ENCODE data around the gene CTNNA1. TPM values are rescaled to one million over a fixed set of nuclear protein-coding genes. Genes with fewer than 3 reads are reported as not detected.

CTNNA1 gene
- total RNA-seq, 1 donor from 2014 or later: 371 TPM

DNA sequence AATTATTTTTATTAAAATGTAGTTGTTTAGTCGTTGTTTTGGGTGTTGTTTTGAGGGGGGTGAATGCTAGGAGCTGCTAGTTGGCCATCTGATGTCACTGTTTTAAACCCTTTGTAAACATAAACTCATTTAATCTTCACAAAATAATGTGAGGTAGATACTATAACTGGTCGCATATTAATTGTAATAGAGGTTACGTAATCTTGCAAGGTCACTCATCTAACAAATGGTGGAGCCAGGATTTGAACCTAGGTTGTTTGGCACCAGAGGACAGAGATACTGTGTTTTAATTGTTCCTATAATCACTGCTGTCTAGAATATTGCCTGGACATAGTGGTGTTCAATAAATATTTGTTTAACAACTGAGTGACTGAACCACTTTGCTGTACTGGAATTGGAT, 67.5 kb downstream of the CTNNA1 start:
- Mint-ChIP-seq H3K36me3 (peaks cover 58% of the 10 kb centered on the region), H3K9me3 (peaks cover 4% of the 10 kb centered on the region), H3K27ac (no peak overlapping the region), H3K4me1 (ENCODE audit: unreplicated experiment) (peaks cover 25% of the 10 kb centered on the region), H3K4me3 (no peak overlapping the region), H3K27me3 (no peaks in the 10 kb centered on the region)
- TF ChIP-seq, protein P1, sequence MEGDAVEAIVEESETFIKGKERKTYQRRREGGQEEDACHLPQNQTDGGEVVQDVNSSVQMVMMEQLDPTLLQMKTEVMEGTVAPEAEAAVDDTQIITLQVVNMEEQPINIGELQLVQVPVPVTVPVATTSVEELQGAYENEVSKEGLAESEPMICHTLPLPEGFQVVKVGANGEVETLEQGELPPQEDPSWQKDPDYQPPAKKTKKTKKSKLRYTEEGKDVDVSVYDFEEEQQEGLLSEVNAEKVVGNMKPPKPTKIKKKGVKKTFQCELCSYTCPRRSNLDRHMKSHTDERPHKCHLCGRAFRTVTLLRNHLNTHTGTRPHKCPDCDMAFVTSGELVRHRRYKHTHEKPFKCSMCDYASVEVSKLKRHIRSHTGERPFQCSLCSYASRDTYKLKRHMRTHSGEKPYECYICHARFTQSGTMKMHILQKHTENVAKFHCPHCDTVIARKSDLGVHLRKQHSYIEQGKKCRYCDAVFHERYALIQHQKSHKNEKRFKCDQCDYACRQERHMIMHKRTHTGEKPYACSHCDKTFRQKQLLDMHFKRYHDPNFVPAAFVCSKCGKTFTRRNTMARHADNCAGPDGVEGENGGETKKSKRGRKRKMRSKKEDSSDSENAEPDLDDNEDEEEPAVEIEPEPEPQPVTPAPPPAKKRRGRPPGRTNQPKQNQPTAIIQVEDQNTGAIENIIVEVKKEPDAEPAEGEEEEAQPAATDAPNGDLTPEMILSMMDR (conservative IDR thresholded peaks at IDR 0.05): no peak
- DNase-seq (ENCODE audit: extremely low spot score, unreplicated experiment): no peak

DNA sequence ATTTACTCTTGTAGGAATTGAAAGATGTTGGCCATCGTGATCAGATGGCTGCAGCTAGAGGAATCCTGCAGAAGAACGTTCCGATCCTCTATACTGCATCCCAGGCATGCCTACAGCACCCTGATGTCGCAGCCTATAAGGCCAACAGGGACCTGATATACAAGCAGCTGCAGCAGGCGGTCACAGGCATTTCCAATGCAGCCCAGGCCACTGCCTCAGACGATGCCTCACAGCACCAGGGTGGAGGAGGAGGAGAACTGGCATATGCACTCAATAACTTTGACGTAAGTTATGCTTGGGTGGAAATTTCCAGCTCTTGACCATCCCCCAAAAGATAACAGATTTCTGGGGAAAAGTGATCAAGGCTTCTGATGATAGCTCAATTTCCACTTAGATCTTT, 71.3 kb downstream of the CTNNA1 start:
- no peak overlapping the region for H3K4me3 Mint-ChIP-seq
- H3K36me3 Mint-ChIP-seq: peaks cover 53% of the 10 kb centered on the region
- H3K4me1 Mint-ChIP-seq (ENCODE audit: unreplicated experiment): peaks cover 20% of the 10 kb centered on the region
- TF ChIP-seq, protein P1 (conservative IDR thresholded peaks at IDR 0.05): no peak
- H3K9me3 Mint-ChIP-seq: no peaks in the 10 kb centered on the region
- no peak overlapping the region for H3K27ac Mint-ChIP-seq
- no peak for DNase-seq (ENCODE audit: extremely low spot score, unreplicated experiment)
- no peaks in the 10 kb centered on the region for H3K27me3 Mint-ChIP-seq

DNA sequence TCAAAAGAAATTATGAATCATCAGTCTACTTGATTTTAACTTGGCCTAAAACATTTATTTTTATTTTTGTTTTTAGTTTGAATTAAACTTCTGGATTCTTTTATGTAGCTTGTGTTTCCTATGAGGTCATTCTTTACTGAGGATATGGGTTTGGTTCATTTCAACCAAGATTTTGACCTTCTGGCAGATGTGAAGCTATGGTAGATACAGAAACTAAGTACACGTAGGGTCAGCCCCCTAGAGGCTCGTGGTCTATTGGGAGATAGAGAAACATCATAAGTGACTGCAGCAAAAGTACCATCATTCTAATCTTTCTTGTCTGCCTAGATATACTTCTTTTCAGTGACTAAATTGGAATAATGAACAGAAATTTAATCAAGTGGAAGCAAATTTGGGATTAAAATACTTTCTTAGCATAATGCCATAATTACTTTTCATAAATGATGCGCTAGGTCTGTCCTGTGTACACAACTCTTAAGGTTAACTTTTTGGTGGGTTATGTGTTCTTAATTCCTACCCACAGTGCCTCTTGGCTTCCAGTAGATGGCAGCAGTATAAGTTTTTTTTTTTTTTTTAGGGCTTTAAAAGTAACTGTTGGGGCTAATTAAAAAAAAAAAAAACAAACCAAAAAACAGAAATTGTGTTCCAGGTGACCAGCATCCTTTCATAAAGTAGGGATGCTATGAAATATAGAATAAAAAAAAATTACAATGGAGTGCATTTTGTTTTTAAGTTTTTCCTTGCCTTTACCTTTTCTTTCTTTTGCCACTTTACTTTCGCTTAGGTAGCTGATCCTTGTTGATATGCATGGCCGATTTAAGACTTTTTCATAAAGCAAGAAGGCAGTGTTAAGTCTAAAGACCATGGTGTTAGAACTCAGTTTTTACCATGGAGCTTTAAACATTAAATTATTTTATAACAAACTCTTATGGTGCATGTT, 72.0 kb downstream of the CTNNA1 start:
- DNase-seq (ENCODE audit: extremely low spot score, unreplicated experiment): no peak
- no peaks in the 10 kb centered on the region for H3K9me3 Mint-ChIP-seq
- H3K27me3 Mint-ChIP-seq: no peaks in the 10 kb centered on the region
- no peak overlapping the region for H3K4me3 Mint-ChIP-seq
- TF ChIP-seq, protein P1 (conservative IDR thresholded peaks at IDR 0.05): peak; percentile 81
- peaks cover 20% of the 10 kb centered on the region for H3K4me1 Mint-ChIP-seq (ENCODE audit: unreplicated experiment)
- no peak overlapping the region for H3K27ac Mint-ChIP-seq
- peaks cover 52% of the 10 kb centered on the region for H3K36me3 Mint-ChIP-seq

DNA sequence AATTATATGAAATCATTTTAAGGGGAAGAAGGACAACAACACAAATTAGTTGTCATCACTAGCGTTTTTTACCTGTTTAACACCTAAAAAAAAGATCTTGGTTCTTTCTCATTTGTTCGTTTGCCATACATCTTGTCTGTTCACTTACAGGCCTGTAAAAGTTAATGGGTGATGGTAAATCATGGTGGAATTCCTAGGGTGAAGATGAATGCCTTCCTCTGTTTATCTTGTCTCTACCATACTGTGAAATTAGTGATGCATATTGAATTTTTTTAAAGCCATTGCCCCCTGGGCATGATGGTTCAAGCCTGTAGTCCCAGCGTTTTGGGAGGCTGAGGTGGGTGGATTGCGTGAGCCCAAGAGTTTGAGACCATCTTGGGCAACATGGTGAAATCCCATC, 75.3 kb downstream of the CTNNA1 start:
- TF ChIP-seq, protein P1 (conservative IDR thresholded peaks at IDR 0.05): no peak
- H3K4me3 Mint-ChIP-seq: no peak overlapping the region
- H3K36me3 Mint-ChIP-seq: peaks cover 52% of the 10 kb centered on the region

DNA sequence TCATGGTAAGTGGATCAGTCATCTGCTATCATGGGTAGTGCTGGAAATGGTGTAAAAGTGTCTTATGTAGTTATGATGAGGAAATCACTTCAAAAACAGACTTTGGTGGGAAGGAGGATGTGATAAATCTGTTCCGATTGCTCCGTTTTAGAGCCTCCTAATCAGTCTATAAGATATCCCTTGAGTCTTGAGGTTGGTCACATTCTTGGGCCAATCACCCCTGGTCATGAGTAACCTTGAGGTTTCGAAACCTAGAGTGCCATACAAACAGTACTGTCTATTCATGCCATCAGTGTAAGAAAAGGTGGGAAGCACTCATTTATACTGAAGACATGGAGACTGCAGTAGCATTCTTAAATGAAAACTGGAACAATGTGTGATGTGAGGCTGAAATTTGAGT, 76.1 kb downstream of the CTNNA1 start:
- Mint-ChIP-seq H3K27me3 (no peaks in the 10 kb centered on the region), H3K27ac (peak overlapping the region; percentile 27), H3K4me1 (ENCODE audit: unreplicated experiment) (peaks cover 18% of the 10 kb centered on the region), H3K9me3 (no peaks in the 10 kb centered on the region), H3K36me3 (peaks cover 48% of the 10 kb centered on the region), H3K4me3 (no peak overlapping the region)
- DNase-seq (ENCODE audit: extremely low spot score, unreplicated experiment): no peak
- TF ChIP-seq, protein P1 (conservative IDR thresholded peaks at IDR 0.05): no peak

More for the DNA sequence above, 75.3 kb downstream of the CTNNA1 start:
- Mint-ChIP-seq H3K4me1 (ENCODE audit: unreplicated experiment) (peaks cover 18% of the 10 kb centered on the region), H3K27ac (no peak overlapping the region), H3K27me3 (no peaks in the 10 kb centered on the region), H3K9me3 (no peaks in the 10 kb centered on the region)
- DNase-seq (ENCODE audit: extremely low spot score, unreplicated experiment): no peak

All from type B pancreatic cell (in vitro differentiated cells).